ENCODE results near the gene NCAM1. TPM values are rescaled to one million over a fixed set of nuclear protein-coding genes. Genes with fewer than 3 reads are reported as not detected.

NCAM1 gene
- polyA plus RNA-seq, 3 donors from 2014 or later: 35.7 to 143 (median 49.1) TPM

DNA sequence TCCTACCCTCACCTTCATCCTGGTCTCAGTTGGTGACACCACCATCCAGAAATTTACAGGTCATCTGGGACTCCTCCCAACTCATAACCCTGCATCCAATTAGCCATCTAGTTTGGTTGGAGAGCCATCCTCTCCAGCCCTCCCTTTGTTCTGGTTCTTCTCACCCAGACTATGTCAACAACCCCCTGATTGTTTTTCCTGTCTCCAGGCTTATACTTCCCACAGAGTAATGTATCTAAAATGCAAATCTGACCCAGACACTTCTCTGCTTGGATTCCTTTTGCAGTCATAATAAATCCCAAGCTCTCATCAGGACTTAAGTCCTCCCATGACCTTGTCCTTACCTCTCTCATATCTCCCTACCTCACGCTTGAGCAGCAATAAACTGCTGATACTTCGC lies 356.1 kb downstream of the NCAM1 start:
- peaks cover 12 to 14% (median 13%) of the 10 kb centered on the region in 3 donors for H3K36me3 Mint-ChIP-seq
- H3K4me1 Mint-ChIP-seq: peaks cover 22% of the 10 kb centered on the region in 2 donors
- H3K4me3 Mint-ChIP-seq: peak overlapping the region in 1 of 5 donors; percentile 0
- no peaks in the 10 kb centered on the region for H3K9me3 Mint-ChIP-seq
- H3K27me3 Mint-ChIP-seq (ENCODE audit: low read depth in 3 of 3): peaks cover 0 to 5% (median 5%) of the 10 kb centered on the region in 3 donors
- no peak for DNase-seq
- H3K27ac Mint-ChIP-seq: peak overlapping the region in 2 of 6 donors; percentile 0 to 2

DNA sequence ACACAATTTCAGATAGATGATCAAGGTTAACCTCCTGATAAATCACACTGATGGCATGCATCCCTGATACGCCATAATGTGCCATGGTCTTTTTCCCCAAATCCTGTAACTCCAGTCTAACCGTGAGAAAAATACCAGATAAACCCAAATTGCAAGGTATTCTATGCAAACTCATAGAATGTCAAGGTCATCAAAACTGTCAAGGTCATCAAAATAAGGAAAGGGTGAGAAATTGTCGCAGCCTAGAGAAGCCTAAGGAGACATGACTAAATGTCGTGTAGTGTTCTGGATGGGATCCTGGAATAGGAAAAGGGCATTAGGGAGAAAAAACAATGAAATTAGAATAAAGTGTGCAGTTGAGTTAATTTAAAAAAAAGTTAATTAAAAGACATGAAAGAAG lies 357.9 kb downstream of the NCAM1 start:
- H3K4me3 Mint-ChIP-seq: no peak overlapping the region
- H3K27ac Mint-ChIP-seq: no peak overlapping the region
- peaks cover 13% of the 10 kb centered on the region in 2 donors for H3K4me1 Mint-ChIP-seq
- H3K36me3 Mint-ChIP-seq: peaks cover 12 to 21% (median 13%) of the 10 kb centered on the region in 3 donors
- DNase-seq: no peak
- no peaks in the 10 kb centered on the region for H3K9me3 Mint-ChIP-seq
- peaks cover 2 to 5% (median 5%) of the 10 kb centered on the region in 3 donors for H3K27me3 Mint-ChIP-seq (ENCODE audit: low read depth in 3 of 3)

- DNase-seq: no peak
- no peak overlapping the region for H3K4me3 Mint-ChIP-seq
- no peak overlapping the region for H3K27ac Mint-ChIP-seq
- no peaks in the 10 kb centered on the region for H3K9me3 Mint-ChIP-seq
- peaks cover 28 to 47% (median 30%) of the 10 kb centered on the region in 3 donors for H3K36me3 Mint-ChIP-seq
- peaks cover 0 to 3% (median 2%) of the 10 kb centered on the region in 3 donors for H3K27me3 Mint-ChIP-seq (ENCODE audit: low read depth in 3 of 3)
- H3K4me1 Mint-ChIP-seq: no peaks in the 10 kb centered on the region
These were observed 360.9 kb downstream of the NCAM1 start for GRCh38 chr11:113322158-113322557.

DNA sequence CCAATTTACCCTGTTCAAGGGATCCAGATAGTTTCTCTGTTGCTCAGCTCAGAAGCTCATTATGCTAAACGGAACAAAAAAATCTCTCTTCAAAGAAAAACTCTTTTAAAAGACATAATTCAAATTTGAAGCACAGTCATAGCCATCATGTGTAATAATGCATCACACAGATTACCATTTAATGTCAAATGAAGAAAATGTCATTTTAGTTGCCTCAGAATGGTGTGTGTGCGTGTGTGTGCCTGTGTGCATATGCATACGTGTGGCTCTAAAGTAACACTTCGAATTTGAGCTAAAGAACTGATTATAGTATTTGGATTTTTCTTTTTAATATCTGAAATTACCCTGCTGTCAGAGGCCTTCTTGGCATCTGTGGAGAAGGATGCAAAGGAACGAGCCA lies 363.0 kb downstream of the NCAM1 start:
- Mint-ChIP-seq H3K27me3 (ENCODE audit: low read depth in 3 of 3) (peaks cover 0 to 4% (median under 1%) of the 10 kb centered on the region in 3 donors), H3K4me1 (no peaks in the 10 kb centered on the region), H3K4me3 (no peak overlapping the region), H3K9me3 (no peaks in the 10 kb centered on the region), H3K36me3 (peaks cover 31 to 50% (median 32%) of the 10 kb centered on the region in 3 donors), H3K27ac (no peak overlapping the region)
- DNase-seq: no peak

All from immature natural killer cell (primary cell).